ENCODE results near the gene CCDC18. TPM values are rescaled to one million over a fixed set of nuclear protein-coding genes. Genes with fewer than 3 reads are reported as not detected.

CCDC18 gene, protein sequence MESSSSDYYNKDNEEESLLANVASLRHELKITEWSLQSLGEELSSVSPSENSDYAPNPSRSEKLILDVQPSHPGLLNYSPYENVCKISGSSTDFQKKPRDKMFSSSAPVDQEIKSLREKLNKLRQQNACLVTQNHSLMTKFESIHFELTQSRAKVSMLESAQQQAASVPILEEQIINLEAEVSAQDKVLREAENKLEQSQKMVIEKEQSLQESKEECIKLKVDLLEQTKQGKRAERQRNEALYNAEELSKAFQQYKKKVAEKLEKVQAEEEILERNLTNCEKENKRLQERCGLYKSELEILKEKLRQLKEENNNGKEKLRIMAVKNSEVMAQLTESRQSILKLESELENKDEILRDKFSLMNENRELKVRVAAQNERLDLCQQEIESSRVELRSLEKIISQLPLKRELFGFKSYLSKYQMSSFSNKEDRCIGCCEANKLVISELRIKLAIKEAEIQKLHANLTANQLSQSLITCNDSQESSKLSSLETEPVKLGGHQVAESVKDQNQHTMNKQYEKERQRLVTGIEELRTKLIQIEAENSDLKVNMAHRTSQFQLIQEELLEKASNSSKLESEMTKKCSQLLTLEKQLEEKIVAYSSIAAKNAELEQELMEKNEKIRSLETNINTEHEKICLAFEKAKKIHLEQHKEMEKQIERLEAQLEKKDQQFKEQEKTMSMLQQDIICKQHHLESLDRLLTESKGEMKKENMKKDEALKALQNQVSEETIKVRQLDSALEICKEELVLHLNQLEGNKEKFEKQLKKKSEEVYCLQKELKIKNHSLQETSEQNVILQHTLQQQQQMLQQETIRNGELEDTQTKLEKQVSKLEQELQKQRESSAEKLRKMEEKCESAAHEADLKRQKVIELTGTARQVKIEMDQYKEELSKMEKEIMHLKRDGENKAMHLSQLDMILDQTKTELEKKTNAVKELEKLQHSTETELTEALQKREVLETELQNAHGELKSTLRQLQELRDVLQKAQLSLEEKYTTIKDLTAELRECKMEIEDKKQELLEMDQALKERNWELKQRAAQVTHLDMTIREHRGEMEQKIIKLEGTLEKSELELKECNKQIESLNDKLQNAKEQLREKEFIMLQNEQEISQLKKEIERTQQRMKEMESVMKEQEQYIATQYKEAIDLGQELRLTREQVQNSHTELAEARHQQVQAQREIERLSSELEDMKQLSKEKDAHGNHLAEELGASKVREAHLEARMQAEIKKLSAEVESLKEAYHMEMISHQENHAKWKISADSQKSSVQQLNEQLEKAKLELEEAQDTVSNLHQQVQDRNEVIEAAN (N-terminal part only)
- polyA plus RNA-seq (2012; ENCODE audit: insufficient read length, low read depth) = 8.3 TPM

DNA sequence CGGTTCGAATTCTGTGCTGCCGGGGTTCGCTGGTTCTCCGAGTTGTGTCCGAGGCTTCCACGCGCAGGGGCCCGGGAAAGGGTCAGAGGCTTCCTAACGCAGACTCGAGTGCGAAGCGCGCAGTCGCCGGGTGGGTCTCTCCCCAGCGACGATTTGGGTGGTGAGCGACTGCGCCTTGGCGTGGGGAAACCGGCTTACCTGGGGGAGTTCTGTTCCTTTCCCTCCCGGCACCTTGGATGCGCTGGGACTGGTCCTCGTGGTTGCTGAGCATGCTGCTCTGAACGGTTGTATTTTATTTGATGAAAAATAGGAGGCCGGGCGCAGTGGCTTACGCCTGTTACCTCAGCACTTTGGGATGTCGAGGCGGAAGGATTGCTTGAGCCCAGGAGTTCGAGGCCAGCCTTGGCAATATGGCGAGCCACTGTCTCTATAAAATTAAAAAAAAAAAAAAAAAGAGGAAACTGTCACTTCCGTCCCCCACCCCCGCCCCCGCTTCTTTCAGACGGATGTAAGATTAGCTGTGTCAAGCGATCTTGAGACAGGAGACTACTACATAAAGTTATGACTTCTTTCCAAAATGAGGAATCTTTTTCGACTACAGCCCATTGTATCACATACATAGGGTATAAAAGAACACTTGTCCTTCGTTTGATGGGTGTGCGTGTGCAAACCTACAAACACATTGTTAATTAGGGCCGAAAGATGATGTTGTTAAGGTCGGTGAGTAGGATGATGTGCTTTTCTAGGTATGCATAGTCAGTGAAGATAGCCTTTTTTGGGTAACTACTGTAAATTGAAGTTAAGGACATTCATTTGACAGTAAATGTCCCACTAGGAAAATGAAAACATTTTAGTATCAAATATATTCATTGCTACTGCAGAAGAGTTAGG is at the start of gene CCDC18:
TSS of gene CCDC18 (plus strand) at position 2 of the 891 bp plus-strand sequence. CDS start 2,638 bp downstream, outside the sequence.
- peak; percentile 65; the same call in 1 of the 2 replicates for TF ChIP-seq SIN3A (IDR thresholded peaks at IDR 0.05; ENCODE audit: borderline replicate concordance, insufficient read depth, low read length)
- TF ChIP-seq POLR2AphosphoS5 (IDR thresholded peaks at IDR 0.05; ENCODE audit: low read depth, low read length) = peak; percentile 93; the same call in 1 of the 2 replicates
- no peak for TF ChIP-seq TAF1 (IDR thresholded peaks at IDR 0.05; ENCODE audit: borderline replicate concordance, insufficient read depth, low read length)

DNA sequence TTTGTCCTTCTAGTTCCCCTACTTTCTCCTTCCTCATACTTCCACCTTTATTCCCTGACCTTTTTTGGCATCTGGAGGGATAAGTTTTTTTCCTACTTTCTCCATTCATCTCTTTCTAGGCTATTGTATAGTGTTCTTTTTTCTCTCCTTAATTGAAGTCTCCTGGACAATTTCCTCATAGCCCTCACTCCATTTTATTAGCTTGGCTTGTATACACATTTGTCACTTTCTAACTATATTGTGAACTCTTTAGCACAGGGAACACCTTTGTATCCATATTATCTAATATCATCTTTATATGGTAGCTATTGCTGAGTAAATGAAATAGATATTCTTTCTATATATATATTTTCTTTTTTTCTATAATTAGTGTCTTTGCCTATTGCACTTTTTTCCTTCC is 47.9 kb upstream of the CCDC18 start:
- TF ChIP-seq SIN3A (IDR thresholded peaks at IDR 0.05; ENCODE audit: borderline replicate concordance, insufficient read depth, low read length) (no peak), TAF1 (IDR thresholded peaks at IDR 0.05; ENCODE audit: borderline replicate concordance, insufficient read depth, low read length) (no peak)

DNA sequence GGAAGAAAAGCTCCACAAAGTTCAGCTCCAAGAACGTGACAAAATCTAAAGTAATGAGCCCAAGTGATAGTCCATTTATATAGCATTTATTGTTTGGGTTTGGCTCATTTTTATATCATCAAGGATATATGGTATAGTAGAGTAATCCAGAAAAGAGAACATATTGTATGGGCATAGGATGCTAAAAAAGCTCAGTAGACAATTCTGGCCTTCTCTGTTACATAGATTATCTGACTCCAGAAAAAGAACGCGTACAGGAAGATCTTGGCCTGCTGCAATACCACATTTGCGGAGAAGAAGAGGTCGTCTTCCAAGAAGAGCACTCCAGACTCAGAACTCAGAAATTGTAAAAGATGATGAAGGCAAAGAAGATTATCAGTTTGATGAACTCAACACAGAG is 44.1 kb upstream of the CCDC18 start:
- TF ChIP-seq FOXP2 (optimal IDR thresholded peaks at IDR 0.05; ENCODE audit: borderline replicate concordance, extremely low read depth, extremely low read length, insufficient read depth) = no peak
- no peak for TF ChIP-seq SIN3A (IDR thresholded peaks at IDR 0.05; ENCODE audit: borderline replicate concordance, insufficient read depth, low read length)
- TF ChIP-seq POLR2AphosphoS5 (IDR thresholded peaks at IDR 0.05; ENCODE audit: low read depth, low read length) = no peak
- TF ChIP-seq, protein P1, sequence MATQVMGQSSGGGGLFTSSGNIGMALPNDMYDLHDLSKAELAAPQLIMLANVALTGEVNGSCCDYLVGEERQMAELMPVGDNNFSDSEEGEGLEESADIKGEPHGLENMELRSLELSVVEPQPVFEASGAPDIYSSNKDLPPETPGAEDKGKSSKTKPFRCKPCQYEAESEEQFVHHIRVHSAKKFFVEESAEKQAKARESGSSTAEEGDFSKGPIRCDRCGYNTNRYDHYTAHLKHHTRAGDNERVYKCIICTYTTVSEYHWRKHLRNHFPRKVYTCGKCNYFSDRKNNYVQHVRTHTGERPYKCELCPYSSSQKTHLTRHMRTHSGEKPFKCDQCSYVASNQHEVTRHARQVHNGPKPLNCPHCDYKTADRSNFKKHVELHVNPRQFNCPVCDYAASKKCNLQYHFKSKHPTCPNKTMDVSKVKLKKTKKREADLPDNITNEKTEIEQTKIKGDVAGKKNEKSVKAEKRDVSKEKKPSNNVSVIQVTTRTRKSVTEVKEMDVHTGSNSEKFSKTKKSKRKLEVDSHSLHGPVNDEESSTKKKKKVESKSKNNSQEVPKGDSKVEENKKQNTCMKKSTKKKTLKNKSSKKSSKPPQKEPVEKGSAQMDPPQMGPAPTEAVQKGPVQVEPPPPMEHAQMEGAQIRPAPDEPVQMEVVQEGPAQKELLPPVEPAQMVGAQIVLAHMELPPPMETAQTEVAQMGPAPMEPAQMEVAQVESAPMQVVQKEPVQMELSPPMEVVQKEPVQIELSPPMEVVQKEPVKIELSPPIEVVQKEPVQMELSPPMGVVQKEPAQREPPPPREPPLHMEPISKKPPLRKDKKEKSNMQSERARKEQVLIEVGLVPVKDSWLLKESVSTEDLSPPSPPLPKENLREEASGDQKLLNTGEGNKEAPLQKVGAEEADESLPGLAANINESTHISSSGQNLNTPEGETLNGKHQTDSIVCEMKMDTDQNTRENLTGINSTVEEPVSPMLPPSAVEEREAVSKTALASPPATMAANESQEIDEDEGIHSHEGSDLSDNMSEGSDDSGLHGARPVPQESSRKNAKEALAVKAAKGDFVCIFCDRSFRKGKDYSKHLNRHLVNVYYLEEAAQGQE (IDR thresholded peaks at IDR 0.05; ENCODE audit: insufficient read depth in 1 of 2, low read depth in 2 of 2, low read length in 2 of 2) = no peak
- no peak for TF ChIP-seq TAF1 (IDR thresholded peaks at IDR 0.05; ENCODE audit: borderline replicate concordance, insufficient read depth, low read length)

DNA sequence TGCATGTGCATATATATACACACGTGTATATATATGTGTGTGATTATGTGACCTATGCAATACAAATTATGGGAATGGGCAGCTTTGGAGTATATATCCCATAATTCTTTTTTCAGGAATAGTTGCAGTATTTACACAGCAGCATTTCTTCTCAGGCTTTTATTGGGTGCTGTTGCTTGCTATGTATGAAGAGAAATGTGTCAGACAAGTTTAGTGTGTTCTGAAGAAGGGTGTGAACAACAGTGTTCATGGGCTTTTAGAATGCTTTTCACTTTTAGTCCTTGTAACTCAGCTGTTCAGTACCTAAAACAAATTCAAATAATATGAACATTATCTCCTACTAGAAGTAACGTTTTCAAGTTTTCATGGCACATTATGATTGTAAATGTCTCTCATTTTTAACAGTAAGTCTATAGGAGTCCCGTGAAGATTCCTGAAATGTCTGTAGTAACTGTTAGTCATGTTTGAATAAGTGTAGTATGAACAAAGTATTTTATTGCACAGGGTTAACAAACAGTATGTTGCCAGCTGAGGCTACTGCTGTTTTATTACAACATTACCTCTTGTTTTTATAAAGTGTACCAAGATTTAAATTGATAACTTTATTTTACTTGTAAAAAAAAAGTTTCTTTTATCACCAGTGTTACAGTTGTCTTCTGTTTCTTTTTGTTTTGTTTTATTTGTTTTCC is 42.8 kb upstream of the CCDC18 start:
- TF ChIP-seq TAF1 (IDR thresholded peaks at IDR 0.05; ENCODE audit: borderline replicate concordance, insufficient read depth, low read length) = no peak
- no peak for TF ChIP-seq SIN3A (IDR thresholded peaks at IDR 0.05; ENCODE audit: borderline replicate concordance, insufficient read depth, low read length)
- TF ChIP-seq, protein P1 (IDR thresholded peaks at IDR 0.05; ENCODE audit: insufficient read depth in 1 of 2, low read depth in 2 of 2, low read length in 2 of 2) = no peak
- TF ChIP-seq POLR2AphosphoS5 (IDR thresholded peaks at IDR 0.05; ENCODE audit: low read depth, low read length) = no peak
- no peak for TF ChIP-seq FOXP2 (optimal IDR thresholded peaks at IDR 0.05; ENCODE audit: borderline replicate concordance, extremely low read depth, extremely low read length, insufficient read depth)

DNA sequence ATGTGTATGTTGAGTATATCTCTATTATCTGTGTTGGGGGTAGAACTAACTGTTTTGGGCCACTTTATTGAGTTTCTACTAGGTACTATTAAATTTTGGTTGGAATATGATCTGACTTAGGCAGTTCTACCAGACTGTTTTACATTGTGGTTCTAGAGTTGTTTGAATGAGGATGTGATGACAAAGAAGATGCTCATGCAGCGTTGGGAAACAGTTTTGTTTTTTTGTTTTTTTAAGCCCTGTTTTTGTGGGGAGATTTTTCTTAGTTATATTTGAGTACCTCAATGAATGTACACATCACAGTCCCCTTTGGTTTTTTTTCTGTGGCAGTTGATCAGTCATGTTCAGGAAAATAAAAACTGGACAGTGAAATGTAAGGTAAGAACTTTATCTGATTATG is 40.4 kb upstream of the CCDC18 start:
- TF ChIP-seq POLR2AphosphoS5 (IDR thresholded peaks at IDR 0.05; ENCODE audit: low read depth, low read length) (no peak), FOXP2 (optimal IDR thresholded peaks at IDR 0.05; ENCODE audit: borderline replicate concordance, extremely low read depth, extremely low read length, insufficient read depth) (no peak), TAF1 (IDR thresholded peaks at IDR 0.05; ENCODE audit: borderline replicate concordance, insufficient read depth, low read length) (no peak), SIN3A (IDR thresholded peaks at IDR 0.05; ENCODE audit: borderline replicate concordance, insufficient read depth, low read length) (no peak)
- TF ChIP-seq, protein P1 (IDR thresholded peaks at IDR 0.05; ENCODE audit: insufficient read depth in 1 of 2, low read depth in 2 of 2, low read length in 2 of 2) = no peak
